ENCODE results near the gene PLEKHO1.

The PLEKHO1 gene

GRCh38 chr1:150164224-150164623, 14.5 kb downstream of the PLEKHO1 start (continued):
- TF ChIP-seq ZBTB49 (tag by site-specific recombination; IDR thresholded peaks at IDR 0.05; ENCODE audit: low read depth): no peak
- no peak for TF ChIP-seq INSM2 (tag by site-specific recombination; IDR thresholded peaks at IDR 0.05)
- no peak for TF ChIP-seq ZBTB8A (tag by site-specific recombination; IDR thresholded peaks at IDR 0.05)
- no peak for TF ChIP-seq GLI4 (tag by site-specific recombination; IDR thresholded peaks at IDR 0.05)

GRCh38 chr1:150164779-150165178, 15.1 kb downstream of the PLEKHO1 start:
- no peaks in the 10 kb centered on the region for H3K9me3 ChIP-seq (ENCODE audit: control insufficient read depth, insufficient read depth, low read depth, low read length)
- TF ChIP-seq TSHZ1 (tag by site-specific recombination; IDR thresholded peaks at IDR 0.05; ENCODE audit: borderline replicate concordance): no peak
- no peak for TF ChIP-seq ZNF596 (tag by site-specific recombination; IDR thresholded peaks at IDR 0.05)
- TF ChIP-seq ZNF623 (tag by site-specific recombination; IDR thresholded peaks at IDR 0.05): no peak
- no peak for TF ChIP-seq PRDM6 (tag by site-specific recombination; IDR thresholded peaks at IDR 0.05)
- no peak for TF ChIP-seq ZBTB44 (tag by site-specific recombination; IDR thresholded peaks at IDR 0.05)
- POLR2A ChIA-PET: no interaction called here
- H3K4me1 ChIP-seq (ENCODE audit: control insufficient read depth, insufficient read depth, low read length): no peaks in the 10 kb centered on the region
- H3K4me3 ChIP-seq (ENCODE audit: low read depth, low read length): no peak overlapping the region
- peaks cover 0 to 5% of the 10 kb centered on the region in 2 experiments; a peak in 1 of 3 replicates for H3K36me3 ChIP-seq (ENCODE audit: control insufficient read depth in 2 of 2, insufficient read depth in 1 of 2, low read length in 2 of 2)
- H3K27ac ChIP-seq (ENCODE audit: extremely low read depth, low read depth, low read length): no peak overlapping the region
- CTCF ChIA-PET: interaction anchor here (0.6 to 3.7 kb wide), 10 partner anchors 7 to 276 kb away, joined by 3 to 28 read pairs (median 5); no protein-coding TSS in a partner anchor

All from HEK293 (cell line).